ENCODE results near the gene GALT.

GALT gene

DNA sequence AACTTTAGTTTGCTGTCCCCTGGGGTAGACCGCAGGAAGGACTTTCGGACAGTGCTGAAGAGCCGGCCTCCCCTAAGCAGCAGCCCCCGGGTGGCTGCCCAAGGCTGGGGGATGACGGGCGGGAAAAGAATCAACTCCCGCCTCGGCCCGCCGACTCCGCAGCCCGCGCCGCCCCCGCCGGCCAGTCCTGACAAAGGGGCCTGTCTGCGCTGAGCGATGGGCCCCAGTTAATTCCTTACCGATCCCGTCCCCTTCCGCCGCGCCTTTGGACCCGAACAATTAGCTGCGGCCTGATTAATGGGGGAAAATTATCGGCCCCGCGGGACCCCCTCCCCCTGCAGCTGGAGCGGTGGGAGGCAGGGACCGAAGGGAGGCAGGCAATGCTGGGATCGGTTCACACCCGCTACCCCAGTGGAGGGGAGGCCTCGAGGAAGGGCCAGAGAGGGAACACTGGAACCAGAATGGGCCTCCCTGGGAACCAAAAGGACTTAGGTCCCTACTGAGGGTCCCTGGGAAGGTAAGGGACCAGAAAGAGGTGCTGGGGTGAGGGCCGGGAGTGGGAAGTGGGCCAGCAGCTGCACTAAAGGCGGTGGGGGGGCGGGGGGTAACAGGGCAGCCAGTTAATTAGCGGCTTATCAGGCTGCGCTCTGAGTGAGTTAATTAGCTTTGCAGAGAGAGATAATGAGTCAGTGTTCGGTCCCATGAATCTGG lies 21.8 kb upstream of the GALT start:
- DNase-seq (ENCODE audit: low read depth, low spot score): no peak
- H3K4me3 ChIP-seq (ENCODE audit: low read depth, low read length): no peak overlapping the region
- TF ChIP-seq, protein P1, sequence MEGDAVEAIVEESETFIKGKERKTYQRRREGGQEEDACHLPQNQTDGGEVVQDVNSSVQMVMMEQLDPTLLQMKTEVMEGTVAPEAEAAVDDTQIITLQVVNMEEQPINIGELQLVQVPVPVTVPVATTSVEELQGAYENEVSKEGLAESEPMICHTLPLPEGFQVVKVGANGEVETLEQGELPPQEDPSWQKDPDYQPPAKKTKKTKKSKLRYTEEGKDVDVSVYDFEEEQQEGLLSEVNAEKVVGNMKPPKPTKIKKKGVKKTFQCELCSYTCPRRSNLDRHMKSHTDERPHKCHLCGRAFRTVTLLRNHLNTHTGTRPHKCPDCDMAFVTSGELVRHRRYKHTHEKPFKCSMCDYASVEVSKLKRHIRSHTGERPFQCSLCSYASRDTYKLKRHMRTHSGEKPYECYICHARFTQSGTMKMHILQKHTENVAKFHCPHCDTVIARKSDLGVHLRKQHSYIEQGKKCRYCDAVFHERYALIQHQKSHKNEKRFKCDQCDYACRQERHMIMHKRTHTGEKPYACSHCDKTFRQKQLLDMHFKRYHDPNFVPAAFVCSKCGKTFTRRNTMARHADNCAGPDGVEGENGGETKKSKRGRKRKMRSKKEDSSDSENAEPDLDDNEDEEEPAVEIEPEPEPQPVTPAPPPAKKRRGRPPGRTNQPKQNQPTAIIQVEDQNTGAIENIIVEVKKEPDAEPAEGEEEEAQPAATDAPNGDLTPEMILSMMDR (IDR thresholded peaks at IDR 0.05; ENCODE audit: insufficient read depth, low read length, missing control alignments): no peak
- ChIA-PET POLR2A (no interaction called here), CTCF (interaction anchor here (1.7 to 5.3 kb wide), 6 partner anchors 8 to 14 kb away, joined by 5 to 138 read pairs (median 14); partner anchors contain the start of genes ARID3C, RPP25L and SIGMAR1)

DNA sequence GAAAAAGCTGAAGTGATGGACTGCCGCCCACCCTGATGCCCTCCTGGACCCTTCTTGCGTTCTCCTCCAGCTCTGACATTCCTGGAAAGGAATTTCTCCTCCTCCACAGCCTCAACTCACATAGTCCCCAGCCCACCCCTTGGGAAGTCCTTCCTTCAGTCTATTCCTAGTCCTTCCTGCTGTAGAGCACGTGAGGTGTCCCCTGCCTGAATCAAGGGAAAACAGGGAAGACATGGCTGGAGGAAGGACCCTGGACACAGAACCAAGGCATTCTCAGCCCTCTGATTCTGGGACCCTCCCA lies 21.3 kb upstream of the GALT start:
- no peak overlapping the region for H3K4me3 ChIP-seq (ENCODE audit: low read depth, low read length)
- TF ChIP-seq, protein P1 (IDR thresholded peaks at IDR 0.05; ENCODE audit: insufficient read depth, low read length, missing control alignments): no peak
- POLR2A ChIA-PET: no interaction called here
- CTCF ChIA-PET: interaction anchor here (1.3 to 2.3 kb wide), 8 partner anchors 8 to 124 kb away, joined by 3 to 28 read pairs (median 8); partner anchors contain the start of genes RPP25L and SIGMAR1
- DNase-seq (ENCODE audit: low read depth, low spot score): no peak

DNA sequence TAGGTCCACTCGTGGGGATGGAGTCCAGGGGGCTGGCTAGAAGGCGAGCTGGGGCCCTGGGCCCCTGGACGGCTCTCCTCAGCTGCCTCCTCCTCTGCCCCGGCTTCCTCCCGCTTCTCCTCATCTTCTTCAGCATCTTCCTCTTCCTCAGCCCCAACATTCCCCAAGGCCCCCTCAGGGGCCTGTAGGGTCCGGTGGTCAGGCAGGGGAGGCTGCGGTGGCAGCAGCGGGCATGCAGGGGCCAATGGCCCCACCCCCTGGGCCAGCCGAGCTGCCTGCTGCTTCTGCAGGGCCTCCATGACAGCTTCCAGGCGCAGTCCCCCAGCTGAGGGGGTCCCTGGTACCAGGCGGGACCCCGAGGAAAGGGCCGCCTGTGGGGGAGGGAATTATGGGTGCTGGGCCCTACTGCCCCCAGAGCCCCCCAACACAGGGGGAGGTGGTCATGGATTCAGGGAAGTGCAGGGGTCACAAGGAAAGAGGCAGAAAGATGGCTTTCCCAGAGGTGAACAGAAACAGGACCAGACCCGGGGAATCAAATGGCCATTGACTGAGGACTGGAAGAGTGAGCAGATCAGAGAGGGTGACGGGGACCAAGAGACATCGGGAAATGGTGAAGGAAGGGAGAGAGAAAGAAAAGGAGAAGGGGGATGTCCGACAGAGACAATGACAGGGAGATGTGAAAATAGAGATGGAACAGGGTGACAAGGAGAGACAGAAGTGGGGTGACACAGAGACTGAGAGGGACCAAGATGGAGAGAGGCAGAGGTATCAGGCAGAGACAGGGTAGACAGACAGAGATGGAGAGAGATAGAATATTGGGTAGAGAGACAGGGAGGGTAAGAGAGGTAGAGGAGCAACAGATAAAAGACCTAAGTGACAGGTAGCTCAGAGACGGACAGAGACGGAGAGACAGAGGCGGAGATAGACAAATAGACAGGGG lies 18.5 kb upstream of the GALT start:
- no peak for DNase-seq (ENCODE audit: low read depth, low spot score)
- CTCF ChIA-PET: interaction anchor here (1.7 to 10.9 kb wide), 2 partner anchors 10 to 13 kb away, joined by 8 to 274 read pairs; partner anchors contain the start of genes RPP25L and SIGMAR1
- H3K4me3 ChIP-seq (ENCODE audit: low read depth, low read length): no peak overlapping the region
- TF ChIP-seq, protein P1 (IDR thresholded peaks at IDR 0.05; ENCODE audit: insufficient read depth, low read length, missing control alignments): no peak
- POLR2A ChIA-PET: no interaction called here

DNA sequence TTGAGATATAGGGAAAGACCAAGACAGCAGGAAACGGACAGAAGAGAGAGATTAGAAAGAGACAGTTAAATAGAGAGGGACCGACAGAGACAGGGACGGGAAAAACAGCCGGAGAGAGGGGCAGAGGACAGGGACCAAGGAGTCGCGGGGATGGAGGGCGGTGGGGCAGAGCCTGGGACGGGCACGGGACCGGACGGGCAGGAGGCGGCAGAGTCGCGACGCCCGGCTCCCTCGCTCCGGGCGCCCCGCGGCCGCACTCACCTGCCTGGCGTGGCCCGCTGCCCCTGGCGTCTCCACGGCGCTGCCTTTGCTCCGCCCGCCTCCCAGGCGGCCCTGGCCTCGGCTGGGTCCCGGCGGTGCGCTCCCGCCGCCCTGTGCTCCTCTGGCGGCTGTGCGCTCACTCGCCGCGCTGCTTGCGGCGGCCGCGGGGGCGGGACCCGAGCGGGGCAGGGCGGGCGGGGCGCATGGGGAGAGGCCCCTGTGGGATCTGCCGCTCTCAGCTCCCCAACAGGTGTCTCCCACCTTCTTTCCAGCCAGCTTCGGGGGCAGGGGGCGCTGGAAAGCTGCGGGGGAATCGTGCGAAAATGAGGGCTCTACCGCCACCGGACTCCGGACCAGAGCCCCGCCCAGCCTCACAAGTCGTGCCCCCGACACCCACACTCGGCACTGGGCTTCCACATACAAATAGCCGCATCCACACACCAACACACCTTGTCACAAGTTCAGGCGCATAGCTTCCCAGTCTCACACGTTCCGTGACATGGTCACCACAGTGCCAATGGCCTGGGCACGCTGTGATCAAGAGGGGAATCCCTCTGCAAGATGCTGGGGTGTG lies 17.6 kb upstream of the GALT start, which contains the start of gene ARID3C:
ARID3C (minus strand) TSS at position 411 of the 835 bp plus-strand sequence. CDS start 1,052 bp downstream, outside the sequence.
- no peak for DNase-seq (ENCODE audit: low read depth, low spot score)
- POLR2A ChIA-PET: no interaction called here
- peak within 1 kb of the TSS; percentile 39 for H3K4me3 ChIP-seq (ENCODE audit: low read depth, low read length)
- CTCF ChIA-PET: interaction anchor here (1.6 to 10.9 kb wide), 5 partner anchors 7 to 74 kb away, joined by 3 to 274 read pairs (median 8); partner anchors contain the start of genes DCTN3, RPP25L and SIGMAR1
- TF ChIP-seq, protein P1 (IDR thresholded peaks at IDR 0.05; ENCODE audit: insufficient read depth, low read length, missing control alignments): no peak

DNA sequence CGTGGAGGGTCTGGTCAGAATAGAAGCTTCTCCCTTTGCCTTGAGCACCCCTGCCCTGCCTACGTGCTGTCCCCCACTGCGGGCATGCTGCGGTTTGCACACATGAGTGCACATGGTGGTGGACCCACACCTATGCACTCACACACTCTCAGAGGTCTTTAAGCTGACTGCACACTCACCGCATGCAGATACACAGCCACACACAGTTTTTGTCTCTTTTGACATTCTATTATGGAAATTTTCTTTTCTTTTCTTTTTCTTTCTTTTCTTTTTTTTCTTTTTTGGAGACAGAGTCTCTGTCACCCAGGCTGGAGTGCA lies 17.0 kb upstream of the GALT start:
- CTCF ChIA-PET: interaction anchor here (1.6 to 10.9 kb wide), 6 partner anchors 8 to 73 kb away, joined by 3 to 274 read pairs (median 73); partner anchors contain the start of genes DCTN3, GALT, RPP25L and SIGMAR1
- TF ChIP-seq, protein P1 (IDR thresholded peaks at IDR 0.05; ENCODE audit: insufficient read depth, low read length, missing control alignments): no peak
- POLR2A ChIA-PET: no interaction called here
- H3K4me3 ChIP-seq (ENCODE audit: low read depth, low read length): no peak overlapping the region
- no peak for DNase-seq (ENCODE audit: low read depth, low spot score)

Data from AG04449 (cell line).